NCI-H446 (cell line): ENCODE measurements around the gene GPX1.
"Not testable (repeated sequence)": the region's sequence is repeated elsewhere in the genome, so short reads cannot be mapped to it uniquely, and the experiment has no call there.

ENCODE experiments used
- DNase-seq, 2 experiments: peaks; one replicate each; lab custom pipeline; 2025; lab: John Stamatoyannopoulos, UW

GPX1 gene

DNA sequence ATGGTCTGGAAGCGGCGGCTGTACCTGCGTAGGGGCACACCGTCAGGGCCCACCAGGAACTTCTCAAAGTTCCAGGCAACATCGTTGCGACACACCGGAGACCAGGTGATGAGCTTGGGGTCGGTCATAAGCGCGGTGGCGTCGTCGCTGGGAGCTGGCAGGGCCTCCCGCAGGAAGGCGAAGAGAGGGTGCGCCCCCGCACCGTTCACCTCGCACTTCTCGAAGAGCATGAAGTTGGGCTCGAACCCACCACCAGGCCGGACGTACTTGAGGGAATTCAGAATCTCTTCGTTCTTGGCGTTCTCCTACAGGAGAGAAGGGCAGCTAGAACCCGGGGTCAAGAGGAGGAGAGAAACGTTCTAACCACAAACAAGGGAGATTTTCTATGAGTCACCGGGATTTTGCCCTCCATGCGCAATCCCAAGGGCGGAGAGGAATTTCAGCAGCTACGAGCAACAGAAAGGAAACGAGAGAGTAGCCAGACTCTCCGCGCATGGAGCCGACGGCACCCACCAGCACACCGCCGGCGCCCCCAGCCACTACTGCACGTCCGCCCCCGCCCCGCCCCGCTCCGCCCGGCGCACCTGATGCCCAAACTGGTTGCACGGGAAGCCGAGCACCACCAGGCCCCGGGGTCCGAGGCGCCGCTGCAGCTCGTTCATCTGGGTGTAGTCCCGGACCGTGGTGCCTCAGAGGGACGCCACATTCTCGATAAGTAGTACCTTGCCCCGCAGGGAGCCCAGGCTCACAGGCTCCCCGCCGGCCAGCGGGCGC lies 523 bp downstream of the GPX1 start:
- peak in 1 of 2 experiments; percentile 4 for DNase-seq

DNA sequence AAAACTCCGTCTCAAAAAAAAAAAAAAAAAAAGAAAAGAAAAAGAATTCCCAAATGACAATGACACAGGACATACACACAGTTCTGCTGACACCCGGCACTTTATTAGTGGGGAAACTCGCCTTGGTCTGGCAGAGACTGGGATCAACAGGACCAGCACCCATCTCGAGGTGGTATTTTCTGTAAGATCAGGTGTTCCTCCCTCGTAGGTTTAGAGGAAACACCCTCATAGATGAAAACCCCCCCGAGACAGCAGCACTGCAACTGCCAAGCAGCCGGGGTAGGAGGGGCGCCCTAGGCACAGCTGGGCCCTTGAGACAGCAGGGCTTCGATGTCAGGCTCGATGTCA lies 1.1 kb downstream of the GPX1 start:
- DNase-seq = not testable (repeated sequence)

DNA sequence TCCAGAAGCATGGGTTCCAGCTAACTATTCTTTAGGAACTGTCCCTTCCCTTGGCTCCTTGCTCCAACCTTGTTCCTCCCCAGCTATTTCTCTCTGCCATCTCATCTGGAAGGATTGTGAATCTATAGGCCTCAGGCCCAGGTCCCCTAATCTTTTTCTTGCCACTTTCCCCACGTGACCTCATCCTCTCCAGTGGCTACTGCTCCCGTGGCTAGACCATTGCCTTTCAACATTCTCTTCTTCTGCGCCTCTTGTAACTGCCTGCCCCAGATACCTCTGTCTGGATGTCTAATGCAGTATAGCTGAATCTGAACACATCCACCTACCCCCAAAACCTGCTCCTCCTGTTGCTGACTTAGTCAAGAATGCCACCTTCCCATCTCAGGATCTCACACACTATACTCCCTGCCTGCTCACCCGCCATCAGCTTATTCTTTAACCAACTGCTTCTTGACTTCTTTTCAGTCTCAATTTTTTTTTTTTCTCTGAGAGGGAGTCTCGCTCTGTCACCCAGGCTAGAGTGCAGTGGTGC lies 5.2 kb downstream of the GPX1 start:
- no peak for DNase-seq

DNA sequence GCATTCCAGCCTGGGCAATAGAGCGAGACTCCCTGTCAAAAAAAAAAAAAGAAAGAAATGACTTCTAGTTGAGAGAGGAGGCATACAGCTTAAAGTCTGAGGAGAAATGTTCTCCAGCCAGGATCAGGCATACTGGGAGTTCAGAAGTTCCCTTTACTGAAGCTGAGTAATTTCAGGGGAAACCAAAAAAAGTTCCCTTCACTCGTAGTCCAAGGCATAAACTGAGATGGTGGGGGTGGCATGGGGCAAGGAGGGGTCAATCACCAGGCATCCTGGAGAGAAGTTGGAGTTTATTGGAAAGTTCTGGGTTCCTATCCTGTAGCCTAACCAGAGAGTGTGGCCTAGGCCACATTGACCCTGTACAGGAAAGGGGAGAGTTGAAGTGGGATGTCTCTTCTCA lies 5.9 kb downstream of the GPX1 start:
- DNase-seq = no peak

DNA sequence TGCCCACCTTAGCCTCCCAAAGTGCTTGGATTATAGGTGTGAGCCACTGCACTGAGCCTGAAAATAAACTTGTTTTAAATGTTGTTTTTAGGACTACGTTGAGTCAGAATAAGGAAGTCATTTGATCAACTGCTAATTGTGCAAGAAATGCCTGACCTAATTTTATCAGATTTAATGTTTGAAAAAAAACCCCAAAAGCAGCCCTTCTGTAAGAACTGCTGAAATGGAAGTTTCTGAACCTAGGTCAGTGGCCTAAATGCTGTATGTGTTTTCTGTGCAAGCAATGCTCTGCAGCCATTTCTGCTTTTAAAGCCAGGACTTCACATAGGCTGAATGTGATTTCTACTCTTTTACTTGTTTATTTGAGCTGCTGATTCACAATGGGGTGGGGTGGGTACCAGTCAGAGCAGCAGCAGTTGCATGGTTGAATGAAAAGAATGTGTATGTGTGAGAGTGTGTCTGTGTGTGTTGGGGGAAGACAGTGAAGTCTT lies 6.6 kb downstream of the GPX1 start:
- no peak for DNase-seq

DNA sequence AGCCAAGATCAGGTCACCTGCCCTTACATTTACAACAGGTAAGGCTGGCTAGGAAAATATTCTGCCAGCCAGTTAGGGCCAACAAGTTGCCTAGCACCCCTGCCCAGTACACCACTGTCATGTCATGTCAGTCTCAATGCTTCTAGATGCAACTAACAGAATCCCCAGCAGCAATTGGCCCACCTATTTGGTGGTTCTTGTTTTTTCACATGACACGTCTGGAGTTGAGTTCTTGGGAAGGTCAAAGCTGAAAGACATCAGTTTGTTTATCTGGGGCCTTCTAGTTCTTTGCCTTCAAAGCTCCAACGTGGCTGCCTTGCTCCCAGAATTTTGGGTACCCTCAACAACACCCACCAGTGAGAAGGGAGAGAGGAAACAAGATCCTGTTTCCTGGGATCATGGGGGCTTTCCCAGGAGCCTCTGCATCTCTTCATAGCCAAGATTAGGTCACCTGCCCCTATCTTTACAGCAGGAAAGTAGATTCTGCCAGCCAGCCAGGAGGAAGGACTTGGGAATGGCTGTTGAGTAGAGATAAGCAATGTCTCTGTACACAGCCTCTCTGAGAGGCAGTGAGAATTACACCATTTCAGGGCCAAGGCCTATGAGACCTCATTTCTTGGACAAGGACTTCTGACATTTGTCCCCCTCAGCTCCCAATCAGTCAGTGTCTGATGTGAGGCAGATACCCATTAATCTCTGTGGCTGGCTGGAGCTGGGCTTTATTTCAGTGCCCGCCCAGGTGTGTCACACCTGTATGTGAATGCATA lies 8.6 kb downstream of the GPX1 start:
- no peak for DNase-seq

DNA sequence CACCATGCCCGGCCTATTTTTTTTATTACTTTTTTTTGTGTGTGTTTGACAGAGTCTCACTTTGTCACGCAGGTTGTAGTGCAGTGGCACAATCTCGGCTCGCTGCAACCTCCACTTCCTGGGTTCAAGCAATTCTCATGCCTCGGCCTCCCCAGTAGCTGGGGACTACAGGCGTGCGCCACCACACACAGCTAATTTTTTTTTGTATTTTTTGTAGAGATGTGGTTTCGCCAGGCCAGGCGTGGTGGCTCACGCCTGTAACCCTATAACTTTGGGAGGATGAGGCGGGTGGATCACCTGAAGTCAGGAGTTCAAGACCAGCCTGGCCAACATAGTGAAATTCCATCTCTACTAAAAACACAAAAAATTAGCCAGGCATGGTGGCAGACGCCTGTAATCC lies 9.8 kb downstream of the GPX1 start:
- DNase-seq = not testable (repeated sequence)

DNA sequence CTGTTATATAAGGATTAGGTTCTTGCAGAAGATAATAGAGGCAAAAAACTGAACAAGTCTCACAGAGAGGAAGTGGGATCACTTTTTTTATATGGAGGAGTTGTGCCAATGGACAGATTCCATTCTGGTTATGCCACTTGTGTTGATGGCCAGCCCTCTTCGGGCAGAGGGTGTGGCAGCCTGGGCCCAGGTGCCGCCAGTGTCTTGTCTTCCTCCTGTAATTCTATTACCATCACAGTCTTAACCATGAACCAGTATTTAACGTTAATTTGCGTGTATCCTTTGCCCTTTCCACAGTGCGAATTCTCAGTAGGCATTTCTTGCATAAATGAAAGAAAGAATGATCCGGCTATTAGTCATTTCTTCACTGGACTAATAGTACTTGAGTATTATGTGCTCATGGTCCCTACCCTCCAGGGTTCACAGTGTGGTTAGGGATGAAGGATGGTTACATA lies 11.3 kb downstream of the GPX1 start:
- no peak for DNase-seq

DNA sequence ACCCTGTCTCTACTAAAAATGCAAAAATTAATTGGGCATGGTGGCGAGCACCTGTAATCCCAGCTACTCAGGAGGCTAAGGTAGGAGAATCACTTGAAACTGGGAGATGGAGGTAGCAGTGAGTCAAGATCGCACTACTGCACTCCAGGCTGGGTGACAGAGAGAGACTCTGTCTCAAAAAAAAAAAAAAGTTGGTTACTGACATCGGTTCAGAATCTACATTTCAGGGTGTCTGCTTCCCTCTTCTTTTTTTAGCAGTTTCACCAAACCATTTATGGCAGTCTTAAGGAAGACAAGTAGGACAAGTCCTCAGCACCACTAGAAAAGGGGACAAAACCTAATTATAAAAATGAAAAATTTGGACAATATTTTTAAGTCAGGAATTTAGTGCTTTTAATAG lies 15.0 kb downstream of the GPX1 start:
- no peak for DNase-seq

DNA sequence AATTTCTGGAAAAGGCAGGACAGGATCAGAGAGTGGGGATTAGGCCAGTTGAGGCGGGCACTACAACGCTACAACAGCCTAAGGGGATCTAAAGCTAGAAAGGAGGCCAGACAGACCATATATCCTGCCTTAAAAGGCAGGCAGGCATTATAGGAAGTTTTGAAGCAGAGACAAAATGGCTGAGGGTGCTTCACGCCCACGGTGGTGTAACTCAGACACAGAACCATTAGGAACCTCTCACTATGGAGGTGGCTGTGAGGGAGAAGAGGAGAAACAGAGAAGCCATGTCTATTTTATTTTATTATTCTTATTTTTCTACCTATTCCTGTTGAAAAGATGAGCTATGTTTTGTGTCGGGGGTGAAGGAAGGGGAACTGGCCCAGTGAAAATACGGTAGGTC lies 16.2 kb downstream of the GPX1 start:
- no peak for DNase-seq

DNA sequence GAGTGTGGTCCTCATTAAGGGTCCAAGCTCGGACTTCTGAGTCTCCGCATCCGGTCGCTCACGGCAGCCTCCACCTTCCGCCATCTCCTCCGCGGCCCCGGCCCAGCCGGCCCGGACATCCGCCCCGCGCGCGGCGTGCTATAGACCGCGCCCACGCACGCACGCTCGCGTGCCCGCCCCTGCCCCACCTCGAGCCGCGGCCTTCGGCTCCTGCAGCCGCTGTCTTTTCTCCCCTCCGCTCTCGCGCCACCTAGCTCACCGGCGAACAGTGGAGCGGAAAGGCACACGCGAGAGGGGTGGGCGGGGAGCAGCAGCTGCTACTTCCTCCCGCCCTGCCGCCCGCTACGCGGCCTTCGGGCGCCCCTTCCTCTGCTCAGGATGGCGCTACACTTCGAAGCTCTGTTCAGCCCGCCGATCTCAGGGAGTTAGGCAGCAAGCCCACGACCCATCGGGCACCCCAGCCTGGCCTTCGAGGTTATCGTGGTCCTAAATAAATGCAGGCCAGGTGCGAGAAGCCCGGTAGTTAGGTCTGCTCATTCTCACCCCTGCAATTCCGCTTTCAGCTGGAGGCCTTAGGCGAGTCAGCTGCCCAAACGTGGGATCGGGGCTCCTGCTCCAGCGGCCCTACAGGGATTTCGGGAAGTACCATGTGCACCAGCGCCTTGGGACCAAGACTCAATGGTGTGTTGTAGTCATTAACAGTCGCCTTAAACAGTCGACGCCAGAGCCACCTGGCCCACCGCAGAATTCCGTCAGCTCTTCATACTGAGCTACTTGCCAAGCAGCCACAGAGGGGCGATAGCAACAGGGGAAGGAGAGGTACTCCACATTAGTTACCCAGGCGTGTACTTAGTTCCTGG lies 18.0 kb downstream of the GPX1 start, which contains the start of gene USP4:
Gene USP4 (minus strand): TSS at position 113 of the 860 bp plus-strand sequence. CDS start 29 bp downstream, at position 84.
- DNase-seq = peak; percentile 24 to 80

DNA sequence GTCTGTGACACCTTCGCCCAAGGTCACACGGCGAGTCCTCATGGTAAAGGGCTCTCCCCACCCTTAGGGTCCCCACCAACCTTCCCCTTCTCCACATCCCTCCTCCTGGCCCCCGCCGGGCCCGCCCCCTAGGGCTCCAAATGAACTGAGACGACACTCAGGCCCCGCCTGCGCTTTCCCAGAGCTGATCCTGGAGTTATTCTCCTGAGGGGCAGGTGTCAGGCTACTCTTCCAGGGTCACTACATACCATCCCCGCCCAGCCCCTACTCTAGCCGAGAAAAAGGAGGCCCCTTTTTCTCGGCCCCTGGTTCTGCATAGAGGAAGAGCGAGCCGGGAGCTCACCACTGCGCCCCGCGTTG lies 18.6 kb downstream of the GPX1 start:
- no peak for DNase-seq

DNA sequence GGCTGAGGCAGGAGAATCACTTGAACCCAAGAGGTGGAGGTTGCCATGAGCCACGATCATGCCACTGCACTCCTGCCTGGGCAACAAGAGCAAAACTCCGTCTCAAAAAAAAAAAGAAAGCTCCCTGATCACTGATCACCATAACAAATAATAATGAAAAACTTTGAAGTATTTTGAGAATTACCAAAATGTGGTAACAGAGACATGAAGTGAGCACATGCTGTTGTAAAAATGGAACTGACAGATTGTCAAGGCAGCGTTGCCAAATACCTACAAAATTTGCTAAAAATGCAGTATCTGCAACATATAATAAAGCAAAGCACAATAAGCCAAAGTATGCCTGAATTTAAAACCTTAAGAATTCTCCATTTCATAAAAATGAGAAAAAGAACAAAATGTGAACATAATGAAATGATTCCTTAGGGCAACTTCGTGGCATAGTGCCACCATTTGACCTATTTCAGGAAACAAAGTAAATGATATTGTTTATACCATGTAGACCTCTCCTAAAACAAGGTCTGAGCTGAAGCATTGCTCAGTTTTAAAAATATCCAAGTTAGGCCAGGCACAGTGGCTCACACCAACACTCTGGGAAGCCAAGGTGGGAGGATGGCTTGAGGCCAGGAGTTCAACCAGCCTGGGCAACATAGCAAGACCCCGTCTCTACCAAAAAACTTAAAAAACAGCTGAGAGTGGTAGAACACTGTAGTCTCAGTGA lies 24.1 kb downstream of the GPX1 start:
- no peak for DNase-seq

DNA sequence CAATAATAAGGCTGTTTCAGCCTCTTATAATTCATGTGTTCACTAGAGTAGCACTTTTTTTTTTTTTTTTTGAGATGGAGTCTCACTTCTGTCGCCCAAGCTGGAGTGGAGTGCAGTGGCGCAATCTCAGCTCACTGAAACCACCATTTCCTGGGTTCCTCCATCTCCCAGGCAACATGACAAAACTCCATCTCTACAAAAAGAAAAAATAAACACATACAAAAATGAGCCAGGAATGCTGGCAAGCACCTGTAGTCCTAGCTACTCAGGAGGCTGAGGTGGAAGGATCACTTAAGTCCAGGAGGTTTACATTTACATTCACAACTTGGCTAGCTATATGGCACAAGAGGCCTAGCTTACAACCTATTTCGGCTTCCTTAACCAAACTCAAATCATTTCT lies 25.1 kb downstream of the GPX1 start:
- no peak for DNase-seq

DNA sequence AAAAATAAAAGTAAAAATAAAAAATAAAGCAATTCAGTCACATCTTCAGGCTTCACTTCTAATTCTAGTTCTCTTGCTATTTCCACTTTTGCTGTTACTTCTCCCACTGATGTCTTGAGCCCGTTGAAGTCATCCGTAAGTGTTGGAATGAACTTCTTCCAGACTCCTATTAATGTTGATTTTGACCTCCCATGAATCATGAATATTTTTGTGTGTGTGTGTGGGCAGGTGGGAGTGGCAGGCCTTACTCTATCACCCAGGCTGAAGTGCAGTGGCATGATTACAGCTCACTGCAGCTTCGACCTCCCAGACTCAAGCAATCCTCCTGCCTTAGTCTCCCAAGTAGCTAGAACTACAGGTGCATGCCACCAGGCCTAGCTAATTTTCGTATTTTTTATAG lies 29.0 kb downstream of the GPX1 start:
- DNase-seq = no peak

DNA sequence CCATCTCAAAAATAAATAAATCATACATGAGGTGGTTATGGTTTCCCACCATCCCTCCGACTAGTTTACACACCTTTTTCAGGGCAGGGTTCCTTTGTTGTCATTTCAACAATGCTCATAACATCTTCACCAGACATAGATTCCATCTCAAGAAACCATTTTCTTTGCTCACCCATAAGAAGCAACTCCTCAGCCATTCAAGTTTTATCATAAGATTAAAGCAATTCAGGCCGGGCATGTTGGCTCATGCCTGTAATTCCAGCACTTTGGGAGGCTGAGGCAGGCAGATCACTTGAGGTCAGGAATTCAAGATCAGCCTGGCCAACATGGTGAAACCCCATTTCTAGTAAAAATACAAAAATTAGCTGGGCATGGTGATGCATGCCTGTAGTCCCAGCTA lies 29.8 kb downstream of the GPX1 start:
- not testable (repeated sequence) for DNase-seq

DNA sequence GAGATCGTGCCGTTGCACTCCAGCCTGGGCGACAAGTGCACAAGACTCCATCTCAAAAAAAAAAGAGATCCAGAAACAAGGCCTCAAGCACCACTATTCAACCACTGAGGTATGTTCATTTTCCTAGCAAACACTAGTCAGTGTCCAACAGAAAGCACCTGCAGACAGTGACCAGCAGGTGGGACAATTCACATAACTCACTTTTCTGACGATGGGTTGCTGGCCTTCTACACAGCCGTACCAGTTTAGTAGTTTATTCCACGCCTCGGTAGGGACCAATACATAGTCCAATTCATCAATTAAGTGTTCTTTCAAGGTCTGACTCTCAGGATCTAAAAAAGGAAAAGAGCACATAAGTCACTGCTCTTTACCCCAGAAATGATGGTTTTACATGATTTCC lies 30.7 kb downstream of the GPX1 start:
- DNase-seq = no peak

DNA sequence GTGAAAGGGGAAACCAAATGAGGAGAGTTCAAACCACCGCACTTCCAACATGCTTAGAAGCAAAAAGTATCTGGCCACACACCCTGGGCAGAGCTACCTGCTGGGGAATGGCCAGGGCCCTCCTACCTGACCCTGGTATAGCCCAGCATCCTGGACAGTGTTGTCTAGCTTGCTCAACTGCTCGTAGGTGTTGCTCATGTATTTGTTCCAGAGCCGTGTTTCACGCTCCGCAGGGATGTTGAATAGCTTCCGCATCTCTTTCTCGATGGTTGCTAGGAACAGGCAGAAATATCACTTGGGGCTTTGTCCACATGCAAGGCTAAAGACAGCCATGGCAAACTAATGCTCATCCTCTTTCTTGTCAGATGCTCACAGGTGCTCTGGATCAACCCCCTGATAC lies 33.4 kb downstream of the GPX1 start:
- no peak for DNase-seq

DNA sequence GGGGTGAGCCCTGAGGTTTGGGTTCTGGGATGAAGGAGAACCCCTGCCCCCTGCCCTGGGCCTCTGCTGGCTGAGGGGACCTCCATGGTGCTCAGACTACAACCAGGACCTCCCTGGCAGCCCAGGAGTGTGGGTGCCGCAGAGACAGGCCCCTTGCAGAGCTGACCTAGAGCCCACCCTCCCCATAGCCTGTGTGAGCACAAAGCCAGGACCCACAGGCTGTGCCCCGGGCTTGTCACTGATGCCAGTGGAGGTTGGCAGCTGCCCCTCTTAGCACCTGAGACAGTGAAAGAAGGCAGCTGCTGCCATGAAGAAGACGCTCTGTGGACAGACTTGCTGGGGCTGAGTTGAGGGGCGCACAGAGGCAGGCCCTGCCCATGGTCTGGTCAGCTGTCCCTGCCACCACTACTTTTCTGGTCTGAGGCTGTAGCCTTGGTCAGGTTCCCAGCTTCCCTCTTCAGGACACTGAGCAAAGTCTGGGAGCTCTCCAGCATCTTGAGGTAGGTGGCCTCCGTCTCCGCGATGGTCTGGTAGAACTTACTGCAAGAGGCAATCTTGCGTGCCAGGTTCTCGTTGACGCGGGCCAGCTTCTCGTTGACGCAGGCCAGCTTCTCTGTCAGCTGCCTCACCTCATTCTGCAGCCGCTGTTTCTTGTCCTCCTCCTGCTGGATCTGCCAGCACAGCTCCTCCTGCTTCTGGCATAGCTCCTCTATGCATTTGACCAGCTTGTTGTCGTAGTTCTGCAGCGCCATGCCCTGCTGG lies 41.3 kb downstream of the GPX1 start:
- no peak for DNase-seq

DNA sequence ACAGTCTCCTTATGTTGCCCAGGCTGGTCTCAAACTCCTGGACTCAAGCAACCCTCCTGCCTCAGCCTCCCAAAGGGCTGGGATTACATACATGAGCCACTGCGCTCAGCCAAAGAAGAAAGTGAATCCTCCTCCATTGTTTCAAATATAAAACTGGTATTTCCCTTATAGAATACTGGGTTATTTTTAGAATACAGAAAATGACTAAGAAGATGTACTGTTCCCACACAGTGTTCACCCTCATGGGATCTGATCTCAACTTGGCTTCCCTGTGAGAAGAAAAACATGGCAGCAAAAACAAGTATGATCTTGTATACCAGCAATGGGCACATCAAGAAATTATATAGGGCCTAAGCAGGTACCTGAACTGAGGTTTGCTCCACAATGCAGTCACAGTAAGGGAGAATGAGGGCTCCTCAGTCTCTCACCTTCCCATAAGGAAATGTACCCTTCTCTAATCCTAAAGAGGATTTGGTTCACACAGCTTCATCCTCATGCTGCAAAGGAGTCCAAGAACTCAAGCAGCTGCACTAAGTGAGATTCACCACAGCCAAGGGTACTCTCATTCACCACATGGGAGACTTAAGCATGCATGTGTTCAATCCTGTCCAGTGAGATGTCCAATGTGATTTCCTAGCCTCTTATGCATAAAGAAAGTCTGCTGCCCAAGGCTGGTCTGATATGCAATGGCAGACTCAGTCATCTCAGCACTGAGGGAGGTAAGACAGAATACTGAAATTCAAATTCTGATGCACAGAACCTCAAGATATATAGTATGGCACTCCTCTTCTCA lies 44.1 kb downstream of the GPX1 start:
- DNase-seq = no peak
